Stomach (tissue), 4 donors: ENCODE measurements around the gene TRIO.

Experiments used
- EP300 ChIP-seq: sonication (generic); formaldehyde crosslinking; IDR thresholded peaks from one replicate; pipeline ENCODE4 v1.6.1; 2017; ENCODE audit warnings: antibody characterized with exemption
- POLR2A ChIP-seq, 4 donors: fragments of 450-650 bp; IDR thresholded peaks; one replicate each; pipeline ENCODE4 v1.6.1; 2016; ENCODE audit warnings: antibody characterized with exemption in 4 of 4, control low read depth in 2 of 4, mild to moderate bottlenecking in 1 of 4, moderate library complexity in 1 of 4
- POLR2AphosphoS5 ChIP-seq, 3 donors: sonication (generic); formaldehyde crosslinking; IDR thresholded peaks; one replicate each; pipeline ENCODE4 v1.6.1; 2016; ENCODE audit warnings: antibody characterized with exemption in 3 of 3
- TF ChIP-seq, protein P1 (sequence below), 7 experiments: fragments of 450-650 bp in 4 of 7; fragments of 200-600 bp in 3 of 7; sonication (generic) in 3 of 7; IDR thresholded peaks; one replicate each; pipeline ENCODE4 v1.5.1; 2016 to 2019; ENCODE audit warnings: antibody characterized with exemption in 7 of 7, control low read depth in 2 of 7, mild to moderate bottlenecking in 1 of 7

DNA sequence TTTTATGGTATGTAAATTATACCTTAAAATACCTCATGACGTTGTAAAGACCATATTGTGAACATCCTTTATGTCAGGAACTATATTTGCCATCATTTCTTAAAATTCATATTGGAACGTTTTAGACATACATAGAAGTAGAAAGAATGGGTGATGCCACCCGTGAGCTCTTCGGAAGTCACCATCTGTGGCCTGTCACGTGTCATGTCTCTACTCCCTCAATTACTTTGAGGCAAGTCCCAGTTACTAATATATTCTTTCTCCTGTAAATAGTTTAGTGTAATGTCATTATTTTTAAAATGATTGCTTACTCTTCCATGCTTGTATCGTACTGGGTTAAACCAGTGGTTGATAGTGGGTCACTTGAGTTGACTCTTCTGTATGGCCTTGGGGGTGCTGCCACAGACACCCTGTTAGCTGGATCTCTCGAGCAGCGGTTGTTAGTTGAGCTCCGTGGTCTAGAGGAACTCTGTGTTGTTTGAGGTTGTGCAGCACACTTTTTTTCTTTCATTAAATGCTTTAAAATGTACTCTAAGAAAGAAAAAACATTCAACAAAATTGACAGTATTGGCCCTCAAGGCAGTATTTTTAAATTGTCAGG lies 66.2 kb downstream of the TRIO start:
- no peak for TF ChIP-seq POLR2A (IDR thresholded peaks at IDR 0.05)
- no peak for TF ChIP-seq POLR2AphosphoS5 (IDR thresholded peaks at IDR 0.05)
- TF ChIP-seq, protein P1, sequence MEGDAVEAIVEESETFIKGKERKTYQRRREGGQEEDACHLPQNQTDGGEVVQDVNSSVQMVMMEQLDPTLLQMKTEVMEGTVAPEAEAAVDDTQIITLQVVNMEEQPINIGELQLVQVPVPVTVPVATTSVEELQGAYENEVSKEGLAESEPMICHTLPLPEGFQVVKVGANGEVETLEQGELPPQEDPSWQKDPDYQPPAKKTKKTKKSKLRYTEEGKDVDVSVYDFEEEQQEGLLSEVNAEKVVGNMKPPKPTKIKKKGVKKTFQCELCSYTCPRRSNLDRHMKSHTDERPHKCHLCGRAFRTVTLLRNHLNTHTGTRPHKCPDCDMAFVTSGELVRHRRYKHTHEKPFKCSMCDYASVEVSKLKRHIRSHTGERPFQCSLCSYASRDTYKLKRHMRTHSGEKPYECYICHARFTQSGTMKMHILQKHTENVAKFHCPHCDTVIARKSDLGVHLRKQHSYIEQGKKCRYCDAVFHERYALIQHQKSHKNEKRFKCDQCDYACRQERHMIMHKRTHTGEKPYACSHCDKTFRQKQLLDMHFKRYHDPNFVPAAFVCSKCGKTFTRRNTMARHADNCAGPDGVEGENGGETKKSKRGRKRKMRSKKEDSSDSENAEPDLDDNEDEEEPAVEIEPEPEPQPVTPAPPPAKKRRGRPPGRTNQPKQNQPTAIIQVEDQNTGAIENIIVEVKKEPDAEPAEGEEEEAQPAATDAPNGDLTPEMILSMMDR (IDR thresholded peaks at IDR 0.05), result no peak
- no peak for TF ChIP-seq EP300
